H1 (cell line): ENCODE data around the gene RAB11A. TPM values are rescaled to one million over a fixed set of nuclear protein-coding genes. Genes with fewer than 3 reads are reported as not detected.

Experiments used
- BACH1 ChIP-seq: IDR thresholded peaks from 2 replicates; pipeline ENCODE4 v1.6.1; 2012; ENCODE audit warnings: low read length, improper control_type of control experiment
- FOSL1 ChIP-seq: IDR thresholded peaks from 2 replicates; pipeline ENCODE4 v1.6.1; 2011; ENCODE audit warnings: mild to moderate bottlenecking, low read depth, low read length, moderate library complexity; ENCODE audit not compliant: insufficient read depth
- GABPA ChIP-seq: IDR thresholded peaks from 2 replicates; pipeline ENCODE4 v1.6.1; 2011; ENCODE audit warnings: mild to moderate bottlenecking, low read length, moderate library complexity, borderline replicate concordance; ENCODE audit not compliant: insufficient read depth
- HDAC6 ChIP-seq: IDR thresholded peaks from one replicate; pipeline ENCODE4 v1.7.1; 2012; ENCODE audit warnings: low read depth, mild to moderate bottlenecking, inconsistent platforms, low read length, moderate library complexity
- KDM5A ChIP-seq: fragments of 200-600 bp; IDR thresholded peaks from 2 replicates; pipeline ENCODE4 v1.7.1; 2012; ENCODE audit warnings: mild to moderate bottlenecking, low read length, inconsistent platforms, mixed read lengths
- NRF1 ChIP-seq: IDR thresholded peaks from 2 replicates; pipeline ENCODE4 v1.6.1; 2011; ENCODE audit warnings: mild to moderate bottlenecking, low read depth, low read length, improper control_type of control experiment
- POLR2A ChIP-seq, 2 experiments: IDR thresholded peaks; 1 replicate in 1 of 2; 2 replicates in 1 of 2; pipeline ENCODE4 v1.6.1; 2011; ENCODE audit warnings: low read depth in 2 of 2, low read length in 2 of 2, mild to moderate bottlenecking in 2 of 2; ENCODE audit errors: control extremely low read depth in 1 of 2
- SIX5 ChIP-seq: IDR thresholded peaks from 2 replicates; pipeline ENCODE4 v1.6.1; 2011; ENCODE audit warnings: mild to moderate bottlenecking, low read depth, low read length
- TAF7 ChIP-seq: optimal IDR thresholded peaks from 2 replicates; pipeline ENCODE3; 2011; ENCODE audit warnings: low read depth, mild to moderate bottlenecking, inconsistent platforms, low read length, moderate library complexity, borderline replicate concordance
- TBP ChIP-seq: IDR thresholded peaks from 2 replicates; pipeline ENCODE4 v1.6.1; 2011; ENCODE audit warnings: low read depth, low read length, improper control_type of control experiment
- polyA plus RNA-seq, 7 experiments: library from polyadenylated mRNA; depleted of rRNA in 3 of 7; stranded (reverse) in 5 of 7; unstranded in 2 of 7; fragments of >200 nt in 5 of 7; fragments of 200-250 nt in 2 of 7; gene quantifications; 1 replicate in 5 of 7; 2 replicates in 1 of 7; 4 replicates in 1 of 7; pipeline versions ENCODE4 v1.2.1 to v1.2.3, GENCODE V29; 2011 to 2013; ENCODE audit warnings: missing spikeins in 2 of 7, mixed read lengths in 2 of 7
- total RNA-seq: library from RNA; stranded (reverse); fragmentation: NEBNext Ultra II Directional; extraction: Animal tissue kit (Norgen Biotek cat#: 25700); gene quantifications from 2 replicates; pipeline ENCODE4 v1.2.1, GENCODE V29; 2021
- TF ChIP-seq, protein P1 (sequence below): fragments of 300-600 bp; sonication (generic); IDR thresholded peaks from 2 replicates; pipeline ENCODE4 v1.7.1; 2012; ENCODE audit warnings: low read length, moderate library complexity, mild to moderate bottlenecking, inconsistent platforms; ENCODE audit not compliant: insufficient replicate concordance

Gene RAB11A
- total and polyA plus RNA-seq, 2 of the 8 experiments (the other 6 are each of a cell fraction or from before 2014, with no cell fraction given), result 211 to 254 TPM

DNA sequence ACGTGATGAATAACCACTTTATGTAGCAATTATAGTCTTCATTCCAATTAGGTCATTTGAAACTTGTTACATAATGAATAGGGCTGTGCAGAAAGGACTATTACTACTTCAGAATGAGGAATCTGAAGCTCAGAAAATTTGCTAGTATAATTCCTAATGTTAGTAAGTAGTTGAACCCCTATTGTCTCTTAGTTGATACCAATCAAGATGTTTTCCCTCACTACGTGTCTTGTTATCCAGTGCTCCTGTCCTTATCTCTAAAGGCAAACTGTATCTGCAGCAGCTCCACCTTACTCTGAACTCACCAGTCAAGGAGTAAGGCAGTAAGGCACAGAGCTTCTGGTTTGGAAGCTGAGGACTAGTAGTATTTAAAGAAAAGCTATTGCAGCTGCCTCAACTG, 32.0 kb downstream of the RAB11A start (continued):
- TF ChIP-seq, protein P1, sequence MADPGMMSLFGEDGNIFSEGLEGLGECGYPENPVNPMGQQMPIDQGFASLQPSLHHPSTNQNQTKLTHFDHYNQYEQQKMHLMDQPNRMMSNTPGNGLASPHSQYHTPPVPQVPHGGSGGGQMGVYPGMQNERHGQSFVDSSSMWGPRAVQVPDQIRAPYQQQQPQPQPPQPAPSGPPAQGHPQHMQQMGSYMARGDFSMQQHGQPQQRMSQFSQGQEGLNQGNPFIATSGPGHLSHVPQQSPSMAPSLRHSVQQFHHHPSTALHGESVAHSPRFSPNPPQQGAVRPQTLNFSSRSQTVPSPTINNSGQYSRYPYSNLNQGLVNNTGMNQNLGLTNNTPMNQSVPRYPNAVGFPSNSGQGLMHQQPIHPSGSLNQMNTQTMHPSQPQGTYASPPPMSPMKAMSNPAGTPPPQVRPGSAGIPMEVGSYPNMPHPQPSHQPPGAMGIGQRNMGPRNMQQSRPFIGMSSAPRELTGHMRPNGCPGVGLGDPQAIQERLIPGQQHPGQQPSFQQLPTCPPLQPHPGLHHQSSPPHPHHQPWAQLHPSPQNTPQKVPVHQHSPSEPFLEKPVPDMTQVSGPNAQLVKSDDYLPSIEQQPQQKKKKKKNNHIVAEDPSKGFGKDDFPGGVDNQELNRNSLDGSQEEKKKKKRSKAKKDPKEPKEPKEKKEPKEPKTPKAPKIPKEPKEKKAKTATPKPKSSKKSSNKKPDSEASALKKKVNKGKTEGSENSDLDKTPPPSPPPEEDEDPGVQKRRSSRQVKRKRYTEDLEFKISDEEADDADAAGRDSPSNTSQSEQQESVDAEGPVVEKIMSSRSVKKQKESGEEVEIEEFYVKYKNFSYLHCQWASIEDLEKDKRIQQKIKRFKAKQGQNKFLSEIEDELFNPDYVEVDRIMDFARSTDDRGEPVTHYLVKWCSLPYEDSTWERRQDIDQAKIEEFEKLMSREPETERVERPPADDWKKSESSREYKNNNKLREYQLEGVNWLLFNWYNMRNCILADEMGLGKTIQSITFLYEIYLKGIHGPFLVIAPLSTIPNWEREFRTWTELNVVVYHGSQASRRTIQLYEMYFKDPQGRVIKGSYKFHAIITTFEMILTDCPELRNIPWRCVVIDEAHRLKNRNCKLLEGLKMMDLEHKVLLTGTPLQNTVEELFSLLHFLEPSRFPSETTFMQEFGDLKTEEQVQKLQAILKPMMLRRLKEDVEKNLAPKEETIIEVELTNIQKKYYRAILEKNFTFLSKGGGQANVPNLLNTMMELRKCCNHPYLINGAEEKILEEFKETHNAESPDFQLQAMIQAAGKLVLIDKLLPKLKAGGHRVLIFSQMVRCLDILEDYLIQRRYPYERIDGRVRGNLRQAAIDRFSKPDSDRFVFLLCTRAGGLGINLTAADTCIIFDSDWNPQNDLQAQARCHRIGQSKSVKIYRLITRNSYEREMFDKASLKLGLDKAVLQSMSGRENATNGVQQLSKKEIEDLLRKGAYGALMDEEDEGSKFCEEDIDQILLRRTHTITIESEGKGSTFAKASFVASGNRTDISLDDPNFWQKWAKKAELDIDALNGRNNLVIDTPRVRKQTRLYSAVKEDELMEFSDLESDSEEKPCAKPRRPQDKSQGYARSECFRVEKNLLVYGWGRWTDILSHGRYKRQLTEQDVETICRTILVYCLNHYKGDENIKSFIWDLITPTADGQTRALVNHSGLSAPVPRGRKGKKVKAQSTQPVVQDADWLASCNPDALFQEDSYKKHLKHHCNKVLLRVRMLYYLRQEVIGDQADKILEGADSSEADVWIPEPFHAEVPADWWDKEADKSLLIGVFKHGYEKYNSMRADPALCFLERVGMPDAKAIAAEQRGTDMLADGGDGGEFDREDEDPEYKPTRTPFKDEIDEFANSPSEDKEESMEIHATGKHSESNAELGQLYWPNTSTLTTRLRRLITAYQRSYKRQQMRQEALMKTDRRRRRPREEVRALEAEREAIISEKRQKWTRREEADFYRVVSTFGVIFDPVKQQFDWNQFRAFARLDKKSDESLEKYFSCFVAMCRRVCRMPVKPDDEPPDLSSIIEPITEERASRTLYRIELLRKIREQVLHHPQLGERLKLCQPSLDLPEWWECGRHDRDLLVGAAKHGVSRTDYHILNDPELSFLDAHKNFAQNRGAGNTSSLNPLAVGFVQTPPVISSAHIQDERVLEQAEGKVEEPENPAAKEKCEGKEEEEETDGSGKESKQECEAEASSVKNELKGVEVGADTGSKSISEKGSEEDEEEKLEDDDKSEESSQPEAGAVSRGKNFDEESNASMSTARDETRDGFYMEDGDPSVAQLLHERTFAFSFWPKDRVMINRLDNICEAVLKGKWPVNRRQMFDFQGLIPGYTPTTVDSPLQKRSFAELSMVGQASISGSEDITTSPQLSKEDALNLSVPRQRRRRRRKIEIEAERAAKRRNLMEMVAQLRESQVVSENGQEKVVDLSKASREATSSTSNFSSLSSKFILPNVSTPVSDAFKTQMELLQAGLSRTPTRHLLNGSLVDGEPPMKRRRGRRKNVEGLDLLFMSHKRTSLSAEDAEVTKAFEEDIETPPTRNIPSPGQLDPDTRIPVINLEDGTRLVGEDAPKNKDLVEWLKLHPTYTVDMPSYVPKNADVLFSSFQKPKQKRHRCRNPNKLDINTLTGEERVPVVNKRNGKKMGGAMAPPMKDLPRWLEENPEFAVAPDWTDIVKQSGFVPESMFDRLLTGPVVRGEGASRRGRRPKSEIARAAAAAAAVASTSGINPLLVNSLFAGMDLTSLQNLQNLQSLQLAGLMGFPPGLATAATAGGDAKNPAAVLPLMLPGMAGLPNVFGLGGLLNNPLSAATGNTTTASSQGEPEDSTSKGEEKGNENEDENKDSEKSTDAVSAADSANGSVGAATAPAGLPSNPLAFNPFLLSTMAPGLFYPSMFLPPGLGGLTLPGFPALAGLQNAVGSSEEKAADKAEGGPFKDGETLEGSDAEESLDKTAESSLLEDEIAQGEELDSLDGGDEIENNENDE, result no peak
- TF ChIP-seq TAF7 (no peak), NRF1 (no peak), SIX5 (no peak), BACH1 (no peak), FOSL1 (no peak), HDAC6 (no peak), POLR2A (IDR thresholded peaks at IDR 0.05; ENCODE audit: control extremely low read depth in 1 of 2, low read depth in 2 of 2, low read length in 2 of 2) (no peak), TBP (no peak), KDM5A (no peak), GABPA (no peak)
